Mucosa of descending colon (tissue), 3 donors: Measurements from ENCODE around the gene KCNQ5. TPM values are rescaled to one million over a fixed set of nuclear protein-coding genes. Genes with fewer than 3 reads are reported as not detected.

ENCODE experiments used
- ATAC-seq: fragments of 200-7000 bp; cut with Tn5 transposase; one replicate; pipeline ENCODE4 v1.9.1; 2020; ENCODE audit warnings: mild to moderate bottlenecking, moderate library complexity
- DNase-seq, 3 donors: peaks; one replicate each; pipeline ENCODE4 v3.0.0-alpha.2; 2020
- H3K36me3 ChIP-seq: fragments of 200-600 bp; one replicate; pipeline ENCODE4 v1.8.0; 2021; ENCODE audit warnings: low read depth, mild to moderate bottlenecking
- H3K4me1 ChIP-seq: fragments of 200-600 bp; one replicate; pipeline ENCODE4 v1.8.0; 2021; ENCODE audit warnings: low read depth, mild to moderate bottlenecking
- H3K4me3 ChIP-seq: fragments of 200-600 bp; one replicate; pipeline ENCODE4 v1.8.0; 2021; ENCODE audit warnings: mild to moderate bottlenecking
- H3K9me3 ChIP-seq: fragments of 200-600 bp; one replicate; pipeline ENCODE4 v1.8.0; 2021; ENCODE audit warnings: mild to moderate bottlenecking
- intact Hi-C, 2 donors: fragments of 100-400 bp; cut with DNase I in 1 of 2; cut with micrococcal nuclease in 1 of 2; formaldehyde crosslinking; loops; one replicate each; pipeline versions ENCODE4 v1.11.0 to v1.11.1; 2022; cut with DNase I, micrococcal nuclease
- total RNA-seq, 3 donors: library from RNA; stranded (reverse); fragmentation: NEBNext Ultra II Directional in 2 of 3; extraction: Animal tissue kit (Norgen Biotek cat#: 25700) in 2 of 3; gene quantifications; one replicate each; pipeline versions ENCODE4 v1.2.1 to v1.2.4, GENCODE V29; 2021 to 2023
- TF ChIP-seq, protein P1 (sequence below): fragments of 200-600 bp; IDR thresholded peaks from one replicate; pipeline ENCODE4 v1.8.0; 2022; ENCODE audit warnings: antibody characterized with exemption, mild to moderate bottlenecking
- donor health status: DM: no; HTN: no; CAD: no; lungs with moderate emphysema.
- donor health status: DM: no; HTN: no; CAD: no.
- donor health status: DM: no; HTN: yes; CAD: no.

KCNQ5 gene
- total RNA-seq, 3 donors from 2014 or later = 0.14 to 2.3 (median 0.17) TPM

DNA sequence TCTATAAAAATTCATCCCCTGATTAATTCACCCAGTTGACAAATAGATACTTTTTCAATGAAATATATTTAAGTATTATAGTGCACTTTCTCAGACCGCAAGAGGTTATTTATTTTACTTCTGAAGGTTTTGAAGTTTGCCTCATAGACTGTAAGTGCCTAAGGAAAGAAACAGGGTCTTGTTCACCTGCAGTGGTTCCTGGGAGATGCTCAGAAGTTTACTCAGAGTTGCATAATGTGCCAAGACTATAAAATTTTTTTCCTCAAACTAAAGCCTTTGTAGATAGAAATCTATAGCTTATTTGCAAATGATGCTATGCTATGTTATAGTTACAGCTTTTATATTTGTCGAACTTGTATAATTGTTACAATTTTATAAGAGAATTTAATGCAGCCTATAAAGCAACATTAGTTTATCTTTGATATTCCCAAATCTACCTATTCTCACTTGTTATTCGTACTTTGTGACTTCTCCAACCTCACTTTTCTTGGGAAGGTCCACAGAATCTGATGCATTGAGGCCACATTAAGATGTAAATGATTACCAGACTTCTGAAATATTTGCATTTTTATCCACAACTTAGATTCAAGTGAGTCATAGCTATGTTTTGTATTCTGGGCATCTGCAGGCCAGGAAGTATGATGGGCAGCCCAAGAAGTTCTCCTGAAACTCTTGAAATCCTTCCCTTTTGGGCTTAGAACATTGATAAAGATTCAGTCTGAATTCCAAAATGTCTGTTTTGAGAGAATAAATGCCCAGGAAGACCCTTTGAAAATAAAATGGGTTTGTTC, 35.7 kb downstream of the KCNQ5 start:
- TF ChIP-seq, protein P1, sequence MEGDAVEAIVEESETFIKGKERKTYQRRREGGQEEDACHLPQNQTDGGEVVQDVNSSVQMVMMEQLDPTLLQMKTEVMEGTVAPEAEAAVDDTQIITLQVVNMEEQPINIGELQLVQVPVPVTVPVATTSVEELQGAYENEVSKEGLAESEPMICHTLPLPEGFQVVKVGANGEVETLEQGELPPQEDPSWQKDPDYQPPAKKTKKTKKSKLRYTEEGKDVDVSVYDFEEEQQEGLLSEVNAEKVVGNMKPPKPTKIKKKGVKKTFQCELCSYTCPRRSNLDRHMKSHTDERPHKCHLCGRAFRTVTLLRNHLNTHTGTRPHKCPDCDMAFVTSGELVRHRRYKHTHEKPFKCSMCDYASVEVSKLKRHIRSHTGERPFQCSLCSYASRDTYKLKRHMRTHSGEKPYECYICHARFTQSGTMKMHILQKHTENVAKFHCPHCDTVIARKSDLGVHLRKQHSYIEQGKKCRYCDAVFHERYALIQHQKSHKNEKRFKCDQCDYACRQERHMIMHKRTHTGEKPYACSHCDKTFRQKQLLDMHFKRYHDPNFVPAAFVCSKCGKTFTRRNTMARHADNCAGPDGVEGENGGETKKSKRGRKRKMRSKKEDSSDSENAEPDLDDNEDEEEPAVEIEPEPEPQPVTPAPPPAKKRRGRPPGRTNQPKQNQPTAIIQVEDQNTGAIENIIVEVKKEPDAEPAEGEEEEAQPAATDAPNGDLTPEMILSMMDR = no peak
- no peaks in the 10 kb centered on the region for H3K9me3 ChIP-seq
- no peak for ATAC-seq
- H3K4me1 ChIP-seq = no peaks in the 10 kb centered on the region
- no peaks in the 10 kb centered on the region for H3K36me3 ChIP-seq
- intact Hi-C loops = no loop called here
- no peak for DNase-seq
- no peak overlapping the region for H3K4me3 ChIP-seq

DNA sequence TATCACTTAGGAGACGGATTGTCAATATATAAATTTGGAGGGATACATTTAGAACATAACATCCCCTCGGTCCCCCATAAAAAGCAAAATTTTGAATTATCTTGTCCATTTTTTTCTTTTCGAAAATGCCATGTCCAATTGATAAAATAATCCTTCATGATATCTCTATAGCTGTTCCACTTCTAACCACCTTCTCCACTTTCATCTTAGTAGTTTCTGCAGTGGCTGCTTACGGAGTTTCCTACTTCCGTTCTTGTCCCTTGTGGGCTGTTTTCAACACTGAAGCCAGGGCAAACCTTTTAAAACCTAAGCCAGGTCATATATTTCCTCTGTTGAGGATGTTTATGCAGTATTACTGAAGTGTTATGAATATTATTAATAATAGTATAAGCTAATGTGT, 37.9 kb downstream of the KCNQ5 start:
- intact Hi-C loops = no loop called here
- Histone ChIP-seq H3K4me1 (no peaks in the 10 kb centered on the region), H3K9me3 (no peaks in the 10 kb centered on the region), H3K36me3 (no peaks in the 10 kb centered on the region), H3K4me3 (no peak overlapping the region)
- TF ChIP-seq, protein P1 = no peak
- ATAC-seq = no peak
- no peak for DNase-seq

DNA sequence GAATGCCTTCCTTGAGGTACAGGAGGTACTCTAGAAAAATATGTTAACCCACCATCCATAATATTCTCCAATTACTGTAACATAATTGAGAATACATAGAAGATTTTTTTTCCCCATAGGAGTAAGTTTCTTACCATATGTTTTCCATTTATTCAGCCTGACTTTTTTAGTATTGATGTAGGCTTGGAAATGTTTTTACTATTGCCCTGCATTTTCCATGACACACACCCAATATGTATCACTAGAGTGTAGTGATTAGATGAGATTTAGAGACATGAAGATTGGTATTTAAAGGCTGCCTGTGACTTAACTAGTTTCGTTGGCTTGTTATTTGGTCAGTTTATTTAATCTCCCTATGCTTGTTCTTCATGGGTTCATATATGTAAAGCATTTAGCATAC, 39.5 kb downstream of the KCNQ5 start:
- TF ChIP-seq, protein P1 = no peak
- ATAC-seq = no peak
- intact Hi-C loops = no loop called here
- no peak for DNase-seq
- Histone ChIP-seq H3K4me1 (no peaks in the 10 kb centered on the region), H3K9me3 (no peaks in the 10 kb centered on the region), H3K36me3 (no peaks in the 10 kb centered on the region), H3K4me3 (no peak overlapping the region)

DNA sequence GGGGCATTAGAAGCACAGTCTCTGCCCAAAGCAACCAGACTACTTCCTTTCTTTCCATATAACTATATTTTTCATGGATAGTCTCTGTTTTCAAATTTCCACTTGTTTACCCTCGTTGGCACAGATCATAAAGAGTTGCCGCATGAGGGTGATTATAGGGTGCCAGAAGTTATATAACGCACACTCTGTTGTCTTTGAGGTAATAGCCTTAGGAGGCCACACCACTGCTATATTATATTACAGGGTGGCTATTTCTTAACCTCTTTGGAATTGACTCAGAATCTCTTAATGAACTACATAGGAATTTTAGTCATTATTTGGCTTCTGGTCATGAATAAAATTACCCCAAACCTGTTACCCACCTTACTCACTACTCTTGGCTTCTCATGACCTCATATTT, 43.7 kb downstream of the KCNQ5 start:
- Histone ChIP-seq H3K36me3 (no peaks in the 10 kb centered on the region), H3K4me3 (no peak overlapping the region), H3K4me1 (no peaks in the 10 kb centered on the region), H3K9me3 (no peaks in the 10 kb centered on the region)
- TF ChIP-seq, protein P1 = no peak
- ATAC-seq (no peak), DNase-seq (no peak)
- intact Hi-C loops = no loop called here

DNA sequence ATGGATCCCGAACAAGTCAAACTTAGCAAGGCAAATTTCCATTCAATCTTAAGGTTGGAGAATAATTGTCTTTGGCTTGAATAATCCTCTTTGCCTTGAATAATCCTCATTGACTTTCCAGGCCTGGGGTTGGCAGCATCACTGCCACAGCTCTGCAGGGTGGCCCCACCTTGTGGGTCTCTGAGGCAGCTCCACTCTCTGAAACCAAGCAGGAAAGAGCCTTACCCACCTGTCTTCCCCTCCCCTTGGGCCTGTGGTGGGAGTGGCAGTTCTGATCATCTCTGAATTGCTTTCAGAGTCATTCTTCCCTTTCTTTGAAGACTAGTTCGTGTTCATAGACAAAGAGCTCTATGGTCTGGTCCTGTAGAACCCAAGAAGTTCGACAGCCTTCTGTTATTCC, 47.5 kb downstream of the KCNQ5 start:
- intact Hi-C loops = no loop called here

More for the DNA sequence above, 47.5 kb downstream of the KCNQ5 start:
- DNase-seq (no peak), ATAC-seq (no peak)
- H3K36me3 ChIP-seq = no peaks in the 10 kb centered on the region
- H3K9me3 ChIP-seq = no peaks in the 10 kb centered on the region
- TF ChIP-seq, protein P1 = no peak
- H3K4me3 ChIP-seq = no peak overlapping the region
- H3K4me1 ChIP-seq = no peaks in the 10 kb centered on the region
